Mononuclear cell (primary cell): ENCODE data around the gene TBC1D25. TPM values are rescaled to one million over a fixed set of nuclear protein-coding genes. Genes with fewer than 3 reads are reported as not detected.
A peak's percentile ranks its signal among the peaks of the same experiment; 100 is the strongest.

ENCODE experiments used
- H3K27me3 ChIP-seq: 2 replicates; pipeline ENCODE4 v1.6.0; 2011; ENCODE audit warnings: low read length, control low read depth; ENCODE audit not compliant: insufficient read depth
- H3K4me1 ChIP-seq: 2 replicates; pipeline ENCODE4 v1.5.1; 2011; ENCODE audit warnings: mild to moderate bottlenecking, low read length, control low read depth; ENCODE audit not compliant: insufficient read depth
- H3K4me3 ChIP-seq: 2 replicates; pipeline ENCODE4 v1.5.1; 2011; ENCODE audit warnings: mild to moderate bottlenecking, low read length, moderate library complexity
- H3K9me3 ChIP-seq: 2 replicates; pipeline ENCODE4 v1.5.1; 2011; ENCODE audit warnings: low read depth, mild to moderate bottlenecking, control low read depth, low read length
- total RNA-seq: library from RNA; depleted of rRNA; stranded (reverse); fragments of >200 nt; gene quantifications from one replicate; pipeline ENCODE4 v1.2.3, GENCODE V29; 2012

Gene TBC1D25
- total RNA-seq, 1 donor, result 10.7 TPM

DNA sequence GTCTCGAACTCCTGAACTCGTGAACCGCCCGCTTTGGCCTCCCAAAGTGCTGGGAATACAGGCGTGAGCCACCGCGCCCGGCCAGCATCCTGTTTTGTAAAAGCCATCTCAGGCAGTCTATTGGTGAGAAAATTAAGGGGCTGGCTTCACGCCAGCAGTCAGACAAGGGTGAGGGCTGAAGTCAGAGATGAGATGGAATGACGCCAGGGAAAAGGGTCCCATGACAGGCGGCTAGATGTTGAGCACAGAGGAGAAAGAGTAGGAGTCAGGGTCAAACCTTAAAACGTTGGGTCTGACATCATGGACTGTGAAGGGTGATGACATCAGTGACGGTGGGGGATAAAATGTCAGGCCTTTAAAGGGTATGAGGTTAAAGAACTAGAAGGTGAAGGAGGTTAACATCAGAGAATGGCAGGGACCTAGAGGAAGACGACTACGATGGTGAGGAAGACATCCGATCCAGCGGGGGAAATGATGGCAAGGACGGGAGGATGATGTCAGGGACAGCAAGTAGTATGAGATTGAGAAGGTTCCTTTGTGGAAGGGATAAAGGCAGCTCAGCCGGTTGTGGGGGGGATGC is 34.3 kb downstream of the TBC1D25 start:
- Histone ChIP-seq H3K27me3 (no peaks in the 10 kb centered on the region), H3K9me3 (no peaks in the 10 kb centered on the region), H3K4me3 (peak overlapping the region; percentile 88), H3K4me1 (peaks cover 17% of the 10 kb centered on the region)

- no peaks in the 10 kb centered on the region for H3K27me3 ChIP-seq
- no peaks in the 10 kb centered on the region for H3K9me3 ChIP-seq
- H3K4me3 ChIP-seq, result peak within 1 kb of the TSS; percentile 88
- H3K4me1 ChIP-seq, result peaks cover 17% of the 10 kb centered on the region
These were observed 35.1 kb downstream of the TBC1D25 start, which contains the start of gene RBM3 for GRCh38 chrX:48574270-48575266. RBM3 (plus strand) TSS chrX:48574484; CDS start chrX:48575181, 697 bp downstream.

GRCh38 chrX:48575642-48576041 is 36.1 kb downstream of the TBC1D25 start:
- Histone ChIP-seq H3K4me1 (peaks cover 17% of the 10 kb centered on the region), H3K27me3 (no peaks in the 10 kb centered on the region), H3K9me3 (no peaks in the 10 kb centered on the region), H3K4me3 (no peak overlapping the region)

GRCh38 chrX:48576108-48576507 is 36.6 kb downstream of the TBC1D25 start:
- no peaks in the 10 kb centered on the region for H3K9me3 ChIP-seq
- no peaks in the 10 kb centered on the region for H3K27me3 ChIP-seq
- H3K4me1 ChIP-seq, result peaks cover 17% of the 10 kb centered on the region
- no peak overlapping the region for H3K4me3 ChIP-seq

GRCh38 chrX:48578661-48579128 is 39.2 kb downstream of the TBC1D25 start:
- Histone ChIP-seq H3K4me3 (no peak overlapping the region), H3K27me3 (no peaks in the 10 kb centered on the region), H3K9me3 (no peaks in the 10 kb centered on the region), H3K4me1 (peaks cover 17% of the 10 kb centered on the region)

DNA sequence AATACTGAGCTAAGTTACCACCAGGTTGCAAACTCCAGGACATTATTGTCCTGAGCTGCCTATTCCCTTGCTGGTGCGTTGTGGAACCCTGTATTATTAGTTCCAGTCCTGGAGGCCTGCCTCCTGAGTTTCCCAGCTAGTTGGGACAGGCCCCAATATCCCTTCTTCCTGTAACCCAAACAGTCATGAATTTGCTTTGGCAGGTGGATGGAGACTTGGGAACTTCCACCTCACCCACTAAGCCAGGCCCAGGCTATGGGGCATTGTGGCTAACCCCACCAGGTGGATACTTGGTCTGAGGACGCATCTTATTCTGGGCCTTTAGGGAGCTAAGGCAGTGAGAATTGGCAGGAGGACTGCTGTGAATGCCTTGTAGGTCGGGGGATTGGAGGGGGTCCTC is 39.7 kb downstream of the TBC1D25 start:
- Histone ChIP-seq H3K4me1 (peaks cover 17% of the 10 kb centered on the region), H3K9me3 (no peaks in the 10 kb centered on the region), H3K4me3 (no peak overlapping the region), H3K27me3 (no peaks in the 10 kb centered on the region)

GRCh38 chrX:48580662-48581061 is 41.1 kb downstream of the TBC1D25 start:
- Histone ChIP-seq H3K4me1 (peaks cover 9% of the 10 kb centered on the region), H3K27me3 (no peaks in the 10 kb centered on the region), H3K9me3 (no peaks in the 10 kb centered on the region), H3K4me3 (no peak overlapping the region)

GRCh38 chrX:48584698-48585097 is 45.2 kb downstream of the TBC1D25 start:
- Histone ChIP-seq H3K9me3 (no peaks in the 10 kb centered on the region), H3K27me3 (no peaks in the 10 kb centered on the region), H3K4me1 (no peaks in the 10 kb centered on the region), H3K4me3 (no peak overlapping the region)

- H3K9me3 ChIP-seq, result no peaks in the 10 kb centered on the region
- no peaks in the 10 kb centered on the region for H3K4me1 ChIP-seq
- no peak overlapping the region for H3K4me3 ChIP-seq
- H3K27me3 ChIP-seq, result no peaks in the 10 kb centered on the region
These were observed 50.1 kb downstream of the TBC1D25 start for GRCh38 chrX:48589482-48590162.

- Histone ChIP-seq H3K9me3 (no peaks in the 10 kb centered on the region), H3K4me3 (no peak overlapping the region), H3K4me1 (no peaks in the 10 kb centered on the region), H3K27me3 (no peaks in the 10 kb centered on the region)
These were observed 50.9 kb downstream of the TBC1D25 start for GRCh38 chrX:48590203-48591103.

GRCh38 chrX:48591255-48591791 is 51.8 kb downstream of the TBC1D25 start:
- Histone ChIP-seq H3K4me1 (no peaks in the 10 kb centered on the region), H3K27me3 (no peaks in the 10 kb centered on the region), H3K4me3 (no peak overlapping the region), H3K9me3 (no peaks in the 10 kb centered on the region)

GRCh38 chrX:48592971-48593370 is 53.5 kb downstream of the TBC1D25 start:
- H3K4me1 ChIP-seq, result no peaks in the 10 kb centered on the region
- no peaks in the 10 kb centered on the region for H3K27me3 ChIP-seq
- no peaks in the 10 kb centered on the region for H3K9me3 ChIP-seq
- H3K4me3 ChIP-seq, result no peak overlapping the region

DNA sequence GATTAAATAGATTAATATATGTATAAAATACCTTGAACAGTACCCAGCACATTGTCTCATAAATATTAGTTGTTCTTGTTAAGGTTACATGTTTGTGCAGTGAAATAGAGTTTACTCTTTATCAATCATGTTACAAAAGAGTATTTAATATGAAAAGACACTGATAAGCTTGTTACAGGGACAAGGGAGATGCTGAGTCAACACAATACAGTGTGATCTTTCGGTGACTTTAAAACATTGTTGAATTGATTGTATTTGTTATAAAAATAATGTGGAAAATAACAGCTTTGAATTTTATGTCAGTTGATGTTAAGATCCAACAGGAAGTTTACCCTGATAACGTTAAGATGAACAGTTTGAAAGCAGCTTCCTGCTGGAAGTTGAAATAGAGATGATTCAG is 56.4 kb downstream of the TBC1D25 start:
- Histone ChIP-seq H3K9me3 (no peaks in the 10 kb centered on the region), H3K4me1 (peaks cover 4% of the 10 kb centered on the region), H3K27me3 (no peaks in the 10 kb centered on the region), H3K4me3 (no peak overlapping the region)
